Karpas-422 (cell line): ENCODE measurements around the gene GRIK5. TPM values are rescaled to one million over a fixed set of nuclear protein-coding genes. Genes with fewer than 3 reads are reported as not detected.

Experiments
- DNase-seq: peaks from one replicate; pipeline ENCODE4 v3.0.0-alpha.2; 2015
- H2AFZ ChIP-seq: fragments of 200-600 bp; sonication (generic); 2 replicates; pipeline ENCODE4 v1.6.1; 2014; ENCODE audit warnings: antibody characterized with exemption, low read length, mixed read lengths
- H3K27ac ChIP-seq: fragments of 200-600 bp; sonication (generic); 2 replicates; pipeline ENCODE4 v1.5.1; 2014; ENCODE audit warnings: mild to moderate bottlenecking, low read length, moderate library complexity
- H3K27me3 ChIP-seq: fragments of 200-600 bp; sonication (generic); 2 replicates; pipeline ENCODE4 v1.6.1; 2014; ENCODE audit warnings: low read length, mixed read lengths
- H3K36me3 ChIP-seq: fragments of 200-600 bp; sonication (generic); 2 replicates; pipeline ENCODE4 v1.6.1; 2014; ENCODE audit warnings: low read length, mixed read lengths; ENCODE audit not compliant: insufficient read depth
- H3K4me1 ChIP-seq: fragments of 200-600 bp; sonication (generic); 2 replicates; pipeline ENCODE4 v1.6.1; 2014; ENCODE audit warnings: mild to moderate bottlenecking, low read length, mixed read lengths
- H3K4me2 ChIP-seq: fragments of 200-600 bp; sonication (generic); 2 replicates; pipeline ENCODE4 v1.6.1; 2014; ENCODE audit warnings: low read length, low read depth, mild to moderate bottlenecking; ENCODE audit not compliant: poor library complexity, severe bottlenecking
- H3K4me3 ChIP-seq: fragments of 200-600 bp; sonication (generic); 2 replicates; pipeline ENCODE4 v1.5.1; 2014; ENCODE audit warnings: mild to moderate bottlenecking, antibody characterized with exemption, low read length, mixed read lengths
- H3K79me2 ChIP-seq: fragments of 200-600 bp; sonication (generic); 2 replicates; pipeline ENCODE4 v1.6.1; 2014; ENCODE audit warnings: mild to moderate bottlenecking, low read length, mixed read lengths
- H3K9ac ChIP-seq: fragments of 200-600 bp; sonication (generic); 2 replicates; pipeline ENCODE4 v1.6.0; 2014; ENCODE audit warnings: low read length
- H3K9me2 ChIP-seq: fragments of 200-600 bp; sonication (generic), shearing (Covaris generic); replicated peaks from 2 replicates; pipeline ENCODE4 v1.6.0; 2014; ENCODE audit warnings: mild to moderate bottlenecking, low read length, moderate library complexity; ENCODE audit not compliant: insufficient read depth
- H3K9me3 ChIP-seq: fragments of 300-700, 200-600 bp; sonication (generic); 2 replicates; pipeline ENCODE4 v1.6.1; 2014; ENCODE audit warnings: low read length, mixed read lengths
- H4K20me1 ChIP-seq: fragments of 200-600 bp; sonication (generic); 2 replicates; pipeline ENCODE4 v1.6.1; 2014; ENCODE audit warnings: mild to moderate bottlenecking, antibody characterized with exemption, low read length, low read depth; ENCODE audit not compliant: insufficient read depth
- total RNA-seq: library from RNA; depleted of rRNA; stranded (reverse); fragments of >200 nt; shearing (Covaris generic); gene quantifications from 2 replicates; pipeline ENCODE4 v1.2.3, GENCODE V29; 2014; ENCODE audit warnings: low replicate concordance

Gene GRIK5
- total RNA-seq, 1 experiment from 2014 or later, result 0.07 TPM

GRCh38 chr19:41987141-41987860 lies 82.7 kb downstream of the GRIK5 start:
- Histone ChIP-seq H3K36me3 (peaks cover 3% of the 10 kb centered on the region; the same call in 1 of the 2 replicates), H3K27ac (no peak overlapping the region), H3K79me2 (peaks cover 2% of the 10 kb centered on the region), H3K4me3 (no peak overlapping the region), H3K9ac (no peak overlapping the region), H3K4me1 (no peaks in the 10 kb centered on the region), H2AFZ (no peak overlapping the region), H4K20me1 (no peaks in the 10 kb centered on the region), H3K9me3 (no peaks in the 10 kb centered on the region), H3K4me2 (no peak overlapping the region), H3K27me3 (no peaks in the 10 kb centered on the region), H3K9me2 (no peaks in the 10 kb centered on the region)
- DNase-seq, result no peak

- H2AFZ ChIP-seq, result no peak overlapping the region
- no peaks in the 10 kb centered on the region for H3K79me2 ChIP-seq
- no peaks in the 10 kb centered on the region for H3K9me2 ChIP-seq
- no peak overlapping the region for H3K4me3 ChIP-seq
- H3K4me2 ChIP-seq, result no peak overlapping the region
- no peaks in the 10 kb centered on the region for H3K9me3 ChIP-seq
- no peak overlapping the region for H3K9ac ChIP-seq
- H3K27me3 ChIP-seq, result no peaks in the 10 kb centered on the region
- H4K20me1 ChIP-seq, result no peaks in the 10 kb centered on the region
- H3K4me1 ChIP-seq, result no peaks in the 10 kb centered on the region
- no peak overlapping the region for H3K27ac ChIP-seq
- DNase-seq, result no peak
- peaks cover 5% of the 10 kb centered on the region for H3K36me3 ChIP-seq
These were observed 85.0 kb downstream of the GRIK5 start for GRCh38 chr19:41984961-41985360.

- Histone ChIP-seq H3K4me2 (no peak overlapping the region), H3K4me1 (no peaks in the 10 kb centered on the region), H4K20me1 (no peaks in the 10 kb centered on the region), H3K9me2 (no peaks in the 10 kb centered on the region), H3K27ac (no peak overlapping the region), H3K79me2 (no peaks in the 10 kb centered on the region), H3K4me3 (no peak overlapping the region), H3K9me3 (no peaks in the 10 kb centered on the region), H2AFZ (no peak overlapping the region), H3K9ac (no peak overlapping the region), H3K27me3 (no peaks in the 10 kb centered on the region), H3K36me3 (peaks cover 4% of the 10 kb centered on the region)
- DNase-seq, result no peak
These were observed 88.3 kb downstream of the GRIK5 start for GRCh38 chr19:41981724-41982123.

- Histone ChIP-seq H3K9me3 (no peaks in the 10 kb centered on the region), H3K79me2 (no peaks in the 10 kb centered on the region), H3K4me1 (no peaks in the 10 kb centered on the region), H3K36me3 (peaks cover 4% of the 10 kb centered on the region), H2AFZ (no peak overlapping the region), H3K4me2 (no peak overlapping the region), H3K4me3 (no peak overlapping the region), H3K27ac (no peak overlapping the region), H3K9ac (no peak overlapping the region), H4K20me1 (no peaks in the 10 kb centered on the region), H3K27me3 (no peaks in the 10 kb centered on the region), H3K9me2 (no peaks in the 10 kb centered on the region)
- DNase-seq, result no peak
These were observed 91.5 kb downstream of the GRIK5 start for GRCh38 chr19:41978470-41978869.

GRCh38 chr19:41977916-41978315 lies 92.1 kb downstream of the GRIK5 start:
- H3K9ac ChIP-seq, result no peak overlapping the region
- H3K36me3 ChIP-seq, result peaks cover 4% of the 10 kb centered on the region
- no peaks in the 10 kb centered on the region for H3K79me2 ChIP-seq
- H3K9me2 ChIP-seq, result no peaks in the 10 kb centered on the region
- H3K4me3 ChIP-seq, result no peak overlapping the region
- no peaks in the 10 kb centered on the region for H3K4me1 ChIP-seq
- H3K4me2 ChIP-seq, result no peak overlapping the region
- DNase-seq, result no peak
- H3K9me3 ChIP-seq, result no peaks in the 10 kb centered on the region
- no peaks in the 10 kb centered on the region for H3K27me3 ChIP-seq
- H2AFZ ChIP-seq, result no peak overlapping the region
- H4K20me1 ChIP-seq, result no peaks in the 10 kb centered on the region
- H3K27ac ChIP-seq, result no peak overlapping the region

GRCh38 chr19:41974652-41975051 lies 95.4 kb downstream of the GRIK5 start:
- Histone ChIP-seq H3K27ac (no peak overlapping the region), H2AFZ (no peak overlapping the region), H3K27me3 (no peaks in the 10 kb centered on the region), H3K4me3 (no peak overlapping the region), H3K79me2 (no peaks in the 10 kb centered on the region), H3K4me1 (no peaks in the 10 kb centered on the region), H3K9me3 (no peaks in the 10 kb centered on the region), H3K36me3 (no peaks in the 10 kb centered on the region), H3K9ac (no peak overlapping the region), H4K20me1 (no peaks in the 10 kb centered on the region), H3K9me2 (no peaks in the 10 kb centered on the region), H3K4me2 (no peak overlapping the region)
- DNase-seq, result no peak

GRCh38 chr19:41971363-41971762 lies 98.6 kb downstream of the GRIK5 start:
- no peak overlapping the region for H2AFZ ChIP-seq
- H3K27me3 ChIP-seq, result no peaks in the 10 kb centered on the region
- no peak overlapping the region for H3K9ac ChIP-seq
- H4K20me1 ChIP-seq, result no peaks in the 10 kb centered on the region
- no peaks in the 10 kb centered on the region for H3K79me2 ChIP-seq
- H3K4me1 ChIP-seq, result no peaks in the 10 kb centered on the region
- H3K4me2 ChIP-seq, result no peak overlapping the region
- no peaks in the 10 kb centered on the region for H3K9me2 ChIP-seq
- no peak overlapping the region for H3K27ac ChIP-seq
- no peak for DNase-seq
- H3K9me3 ChIP-seq, result no peaks in the 10 kb centered on the region
- no peaks in the 10 kb centered on the region for H3K36me3 ChIP-seq
- no peak overlapping the region for H3K4me3 ChIP-seq

GRCh38 chr19:41969772-41970458 lies 100.1 kb downstream of the GRIK5 start:
- Histone ChIP-seq H3K4me1 (no peaks in the 10 kb centered on the region), H3K9me2 (no peaks in the 10 kb centered on the region), H2AFZ (no peak overlapping the region), H3K36me3 (no peaks in the 10 kb centered on the region), H3K27ac (no peak overlapping the region), H3K27me3 (no peaks in the 10 kb centered on the region), H4K20me1 (no peaks in the 10 kb centered on the region), H3K9me3 (no peaks in the 10 kb centered on the region), H3K9ac (no peak overlapping the region), H3K4me2 (no peak overlapping the region), H3K79me2 (no peaks in the 10 kb centered on the region), H3K4me3 (no peak overlapping the region)
- DNase-seq, result no peak
